ENCODE measurements around the gene TP53TG5. TPM values are rescaled to one million over a fixed set of nuclear protein-coding genes. Genes with fewer than 3 reads are reported as not detected.
A peak's percentile ranks its signal among the peaks of the same experiment; 100 is the strongest.
"Not testable (repeated sequence)": the region's sequence is repeated elsewhere in the genome, so short reads cannot be mapped to it uniquely, and the experiment has no call there.

The TP53TG5 gene
- total RNA-seq, 1 donor from 2014 or later: not detected

GRCh38 chr20:45355209-45356084 is 22.7 kb downstream of the TP53TG5 start:
- Mint-ChIP-seq H3K4me3 (no peak overlapping the region), H3K36me3 (ENCODE audit: low read depth) (no peaks in the 10 kb centered on the region), H3K4me1 (no peaks in the 10 kb centered on the region), H3K9me3 (no peaks in the 10 kb centered on the region), H3K27me3 (ENCODE audit: low read depth) (peaks cover 2% of the 10 kb centered on the region), H3K27ac (ENCODE audit: unreplicated experiment) (no peak overlapping the region)
- no peak for TF ChIP-seq CTCF (conservative IDR thresholded peaks at IDR 0.05)
- DNase-seq (ENCODE audit: low read depth, low spot score): no peak

GRCh38 chr20:45354423-45355208 is 23.5 kb downstream of the TP53TG5 start:
- no peaks in the 10 kb centered on the region for H3K36me3 Mint-ChIP-seq (ENCODE audit: low read depth)
- DNase-seq (ENCODE audit: low read depth, low spot score): no peak
- H3K27ac Mint-ChIP-seq (ENCODE audit: unreplicated experiment): no peak overlapping the region
- H3K27me3 Mint-ChIP-seq (ENCODE audit: low read depth): peaks cover 2% of the 10 kb centered on the region
- no peaks in the 10 kb centered on the region for H3K4me1 Mint-ChIP-seq
- H3K4me3 Mint-ChIP-seq: no peak overlapping the region
- H3K9me3 Mint-ChIP-seq: no peaks in the 10 kb centered on the region
- no peak for TF ChIP-seq CTCF (conservative IDR thresholded peaks at IDR 0.05)

GRCh38 chr20:45353746-45354145 is 24.4 kb downstream of the TP53TG5 start:
- Mint-ChIP-seq H3K27ac (ENCODE audit: unreplicated experiment) (no peak overlapping the region), H3K4me3 (no peak overlapping the region), H3K4me1 (no peaks in the 10 kb centered on the region), H3K9me3 (no peaks in the 10 kb centered on the region), H3K36me3 (ENCODE audit: low read depth) (no peaks in the 10 kb centered on the region), H3K27me3 (ENCODE audit: low read depth) (peaks cover 2% of the 10 kb centered on the region)
- TF ChIP-seq CTCF (conservative IDR thresholded peaks at IDR 0.05): no peak
- DNase-seq (ENCODE audit: low read depth, low spot score): no peak

GRCh38 chr20:45352729-45353128 is 25.4 kb downstream of the TP53TG5 start:
- no peaks in the 10 kb centered on the region for H3K9me3 Mint-ChIP-seq
- H3K36me3 Mint-ChIP-seq (ENCODE audit: low read depth): no peaks in the 10 kb centered on the region
- no peak for TF ChIP-seq CTCF (conservative IDR thresholded peaks at IDR 0.05)
- no peak for DNase-seq (ENCODE audit: low read depth, low spot score)
- peaks cover 3% of the 10 kb centered on the region for H3K27me3 Mint-ChIP-seq (ENCODE audit: low read depth)
- H3K27ac Mint-ChIP-seq (ENCODE audit: unreplicated experiment): no peak overlapping the region
- no peak overlapping the region for H3K4me3 Mint-ChIP-seq
- H3K4me1 Mint-ChIP-seq: peaks cover under 1% of the 10 kb centered on the region

- H3K36me3 Mint-ChIP-seq (ENCODE audit: low read depth); H3K9me3 Mint-ChIP-seq; H3K27ac Mint-ChIP-seq (ENCODE audit: unreplicated experiment); DNase-seq (ENCODE audit: low read depth, low spot score); H3K4me3 Mint-ChIP-seq: not testable (repeated sequence)
- H3K27me3 Mint-ChIP-seq (ENCODE audit: low read depth): peaks cover 11% of the 10 kb centered on the region
- H3K4me1 Mint-ChIP-seq: peaks cover 15% of the 10 kb centered on the region
Observed at GRCh38 chr20:45350795-45351194, 27.3 kb downstream of the TP53TG5 start.

- peaks cover 11% of the 10 kb centered on the region for H3K27me3 Mint-ChIP-seq (ENCODE audit: low read depth)
- no peaks in the 10 kb centered on the region for H3K36me3 Mint-ChIP-seq (ENCODE audit: low read depth)
- H3K9me3 Mint-ChIP-seq: no peaks in the 10 kb centered on the region
- TF ChIP-seq CTCF (conservative IDR thresholded peaks at IDR 0.05): no peak
- H3K4me3 Mint-ChIP-seq: peak overlapping the region; percentile 75
- H3K27ac Mint-ChIP-seq (ENCODE audit: unreplicated experiment): no peak overlapping the region
- no peak for DNase-seq (ENCODE audit: low read depth, low spot score)
- peaks cover 15% of the 10 kb centered on the region for H3K4me1 Mint-ChIP-seq
Observed at GRCh38 chr20:45350217-45350616, 27.9 kb downstream of the TP53TG5 start.
